DOHH2 (cell line): ENCODE results near the gene PLCB4.

ENCODE experiments used
- EZH2phosphoT487 ChIP-seq: fragments of 200-600 bp; sonication (generic); IDR thresholded peaks from 2 replicates; pipeline ENCODE4 v1.6.1; 2017; ENCODE audit warnings: borderline replicate concordance, mild to moderate bottlenecking, antibody characterized with exemption, low read length, moderate library complexity, mixed read lengths
- TF ChIP-seq, protein P1 (sequence below): fragments of 200-600 bp; sonication (generic); IDR thresholded peaks from one replicate; pipeline ENCODE4 v1.5.1; 2014; ENCODE audit warnings: antibody characterized with exemption, mild to moderate bottlenecking, low read depth, low read length; ENCODE audit not compliant: poor library complexity, severe bottlenecking

DNA sequence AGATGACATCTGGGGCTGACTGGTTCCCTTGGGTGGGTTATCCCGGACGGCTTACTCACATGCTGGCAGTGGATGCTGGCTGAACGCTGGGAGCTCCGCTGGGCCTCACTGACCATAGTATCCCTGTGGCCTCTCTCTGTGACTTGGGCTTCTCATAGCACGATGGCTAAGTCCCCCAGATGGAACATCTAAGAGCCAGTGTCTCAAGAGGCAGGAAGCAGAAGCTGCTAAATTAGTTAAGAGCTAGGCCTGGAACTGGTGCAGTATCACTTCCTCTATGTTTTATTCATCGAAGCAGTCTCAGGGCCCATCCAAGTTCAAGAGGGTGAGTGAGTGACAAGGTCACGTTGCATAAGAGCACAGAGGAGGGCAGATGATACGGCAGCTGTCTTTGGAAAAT lies 329.0 kb downstream of the PLCB4 start:
- TF ChIP-seq, protein P1, sequence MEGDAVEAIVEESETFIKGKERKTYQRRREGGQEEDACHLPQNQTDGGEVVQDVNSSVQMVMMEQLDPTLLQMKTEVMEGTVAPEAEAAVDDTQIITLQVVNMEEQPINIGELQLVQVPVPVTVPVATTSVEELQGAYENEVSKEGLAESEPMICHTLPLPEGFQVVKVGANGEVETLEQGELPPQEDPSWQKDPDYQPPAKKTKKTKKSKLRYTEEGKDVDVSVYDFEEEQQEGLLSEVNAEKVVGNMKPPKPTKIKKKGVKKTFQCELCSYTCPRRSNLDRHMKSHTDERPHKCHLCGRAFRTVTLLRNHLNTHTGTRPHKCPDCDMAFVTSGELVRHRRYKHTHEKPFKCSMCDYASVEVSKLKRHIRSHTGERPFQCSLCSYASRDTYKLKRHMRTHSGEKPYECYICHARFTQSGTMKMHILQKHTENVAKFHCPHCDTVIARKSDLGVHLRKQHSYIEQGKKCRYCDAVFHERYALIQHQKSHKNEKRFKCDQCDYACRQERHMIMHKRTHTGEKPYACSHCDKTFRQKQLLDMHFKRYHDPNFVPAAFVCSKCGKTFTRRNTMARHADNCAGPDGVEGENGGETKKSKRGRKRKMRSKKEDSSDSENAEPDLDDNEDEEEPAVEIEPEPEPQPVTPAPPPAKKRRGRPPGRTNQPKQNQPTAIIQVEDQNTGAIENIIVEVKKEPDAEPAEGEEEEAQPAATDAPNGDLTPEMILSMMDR = no peak
- TF ChIP-seq EZH2phosphoT487 = no peak
